Stimulated activated CD4-positive, alpha-beta T cell treated with anti-CD3 and anti-CD28 coated beads, Interleukin-15, amount 100 ng/mL, for 48 hours (primary cell): Measurements from ENCODE around the gene NPC1.
"Not testable (repeated sequence)": the region's sequence is repeated elsewhere in the genome, so short reads cannot be mapped to it uniquely, and the experiment has no call there.

Experiments
- DNase-seq, 2 donors: peaks; one replicate each; pipeline ENCODE4 v3.0.0-alpha.2; 2020; ENCODE audit warnings: low read depth in 2 of 2

The NPC1 gene

DNA sequence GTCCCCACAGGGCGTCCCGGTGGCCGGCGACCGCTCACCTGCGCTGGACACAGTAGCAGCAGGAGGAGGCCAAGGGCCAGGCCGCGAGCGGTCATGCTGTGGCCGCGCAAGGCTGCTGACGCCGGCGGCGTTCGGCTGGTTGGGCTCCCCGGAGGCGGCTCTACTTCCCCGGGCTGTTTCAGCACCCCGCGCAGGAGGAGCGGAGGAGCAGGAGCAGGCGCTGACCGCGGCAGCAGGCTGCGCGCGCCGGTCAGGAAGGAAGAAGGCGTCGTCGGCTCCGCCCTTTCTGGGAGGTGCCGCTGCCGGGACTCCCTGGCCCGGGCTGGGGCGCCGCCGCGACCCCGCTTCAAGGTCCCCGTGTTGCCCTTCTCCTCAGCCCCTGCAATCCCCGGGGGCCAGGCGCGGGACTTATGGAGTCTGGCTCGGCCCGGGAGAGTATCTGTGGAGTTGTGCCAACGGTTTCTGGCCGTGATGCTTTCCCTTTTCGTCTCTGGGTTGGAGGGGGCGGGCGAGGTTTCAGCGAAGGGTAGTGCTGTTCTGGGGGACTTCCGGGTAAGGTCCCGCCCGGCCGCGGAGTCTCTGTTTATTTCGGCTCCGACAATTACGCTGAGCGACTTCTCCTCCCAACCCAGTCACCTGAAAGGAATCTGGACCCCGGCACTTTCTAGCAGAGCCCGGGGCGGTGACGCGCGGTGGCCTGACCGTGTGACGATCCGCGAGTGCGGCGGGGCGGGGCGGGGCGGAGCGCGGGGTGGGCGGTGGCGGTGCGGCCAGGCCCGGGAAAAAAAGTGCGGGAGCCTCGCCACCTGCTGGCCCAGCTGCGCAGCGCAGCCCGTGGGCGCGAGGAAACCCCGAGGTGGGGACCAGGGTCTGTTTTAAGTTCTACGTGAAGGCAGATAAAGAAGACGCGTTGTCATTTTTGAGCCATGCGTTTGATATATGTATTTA, at the start of gene NPC1:
Gene NPC1, minus strand, starts transcription at position 258 of the 948 bp plus-strand sequence. Its CDS starts 163 bp downstream, at position 95.
- peak; percentile 83 to 89 for DNase-seq

- no peak for DNase-seq
Observed at GRCh38 chr18:23636071-23636399, 49.7 kb upstream of the NPC1 start.

GRCh38 chr18:23635283-23636070, 49.2 kb upstream of the NPC1 start:
- DNase-seq, result no peak

- DNase-seq, result no peak
Observed at GRCh38 chr18:23634692-23635091, 48.4 kb upstream of the NPC1 start.

- no peak for DNase-seq
Observed at GRCh38 chr18:23632615-23633014, 46.3 kb upstream of the NPC1 start.

DNA sequence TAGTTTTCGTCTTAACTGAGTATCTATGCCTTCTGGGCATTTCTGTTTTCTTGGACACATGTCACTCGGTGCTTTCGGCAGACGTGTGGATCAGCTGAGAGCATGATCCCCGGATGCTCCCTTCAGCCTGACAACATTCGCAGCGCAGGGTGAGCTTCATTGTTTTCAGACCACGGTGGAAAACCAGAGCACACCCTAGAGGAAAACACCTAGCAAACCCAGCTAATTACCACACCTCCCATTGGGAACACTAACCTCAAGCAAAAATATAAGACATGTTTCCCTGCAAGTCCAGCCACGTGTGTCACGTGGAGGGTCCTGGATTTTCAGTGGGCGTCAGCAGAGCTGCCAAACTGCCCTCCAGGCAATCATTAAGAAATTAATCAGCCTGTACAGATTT, 45.4 kb upstream of the NPC1 start:
- no peak for DNase-seq

- no peak for DNase-seq
Observed at GRCh38 chr18:23631312-23631711, 45.0 kb upstream of the NPC1 start.

DNA sequence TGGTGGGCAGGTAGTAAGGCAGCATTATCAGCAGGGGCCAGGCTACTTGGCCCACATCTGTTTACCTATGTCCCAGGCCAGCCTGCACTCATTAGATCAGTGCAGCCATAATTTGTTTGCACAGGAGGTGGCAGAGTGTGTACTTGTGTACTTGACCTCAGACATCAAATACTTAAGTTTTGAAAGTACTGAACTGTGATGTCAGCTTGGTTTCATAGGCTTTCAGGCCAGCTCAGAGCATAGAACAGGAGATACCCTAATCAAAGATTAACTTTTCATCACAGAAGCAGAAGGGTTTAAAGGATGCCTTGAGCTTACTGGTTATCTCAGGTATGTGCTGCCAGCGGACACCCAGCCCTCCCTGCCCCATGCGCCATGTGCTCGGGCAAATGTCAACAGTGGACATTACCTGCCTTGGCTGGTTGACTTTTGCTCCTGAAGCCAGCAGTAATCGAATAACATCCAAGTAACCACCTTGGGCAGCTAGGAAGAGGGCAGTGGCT, 43.2 kb upstream of the NPC1 start:
- DNase-seq, result no peak

GRCh38 chr18:23627970-23628369, 41.7 kb upstream of the NPC1 start:
- no peak for DNase-seq

DNA sequence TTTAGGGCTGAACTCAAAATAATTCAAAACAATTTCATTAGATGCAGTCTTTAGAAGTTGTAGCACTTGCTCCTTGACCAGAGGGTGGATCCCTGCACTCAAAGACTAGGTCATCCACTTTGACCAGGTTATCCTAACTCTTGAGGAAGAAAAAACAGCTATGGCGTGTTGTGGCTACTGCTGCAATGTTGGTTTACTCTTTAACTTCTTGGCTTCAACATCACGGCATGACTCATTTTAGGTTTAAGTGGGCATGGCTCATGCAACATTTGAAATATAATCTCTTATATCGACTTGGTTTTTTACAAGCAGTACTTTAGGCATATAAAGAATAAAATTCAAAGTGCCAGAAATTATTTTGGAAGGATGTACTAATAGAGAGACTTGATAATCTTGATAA, 41.0 kb upstream of the NPC1 start:
- DNase-seq, result no peak

DNA sequence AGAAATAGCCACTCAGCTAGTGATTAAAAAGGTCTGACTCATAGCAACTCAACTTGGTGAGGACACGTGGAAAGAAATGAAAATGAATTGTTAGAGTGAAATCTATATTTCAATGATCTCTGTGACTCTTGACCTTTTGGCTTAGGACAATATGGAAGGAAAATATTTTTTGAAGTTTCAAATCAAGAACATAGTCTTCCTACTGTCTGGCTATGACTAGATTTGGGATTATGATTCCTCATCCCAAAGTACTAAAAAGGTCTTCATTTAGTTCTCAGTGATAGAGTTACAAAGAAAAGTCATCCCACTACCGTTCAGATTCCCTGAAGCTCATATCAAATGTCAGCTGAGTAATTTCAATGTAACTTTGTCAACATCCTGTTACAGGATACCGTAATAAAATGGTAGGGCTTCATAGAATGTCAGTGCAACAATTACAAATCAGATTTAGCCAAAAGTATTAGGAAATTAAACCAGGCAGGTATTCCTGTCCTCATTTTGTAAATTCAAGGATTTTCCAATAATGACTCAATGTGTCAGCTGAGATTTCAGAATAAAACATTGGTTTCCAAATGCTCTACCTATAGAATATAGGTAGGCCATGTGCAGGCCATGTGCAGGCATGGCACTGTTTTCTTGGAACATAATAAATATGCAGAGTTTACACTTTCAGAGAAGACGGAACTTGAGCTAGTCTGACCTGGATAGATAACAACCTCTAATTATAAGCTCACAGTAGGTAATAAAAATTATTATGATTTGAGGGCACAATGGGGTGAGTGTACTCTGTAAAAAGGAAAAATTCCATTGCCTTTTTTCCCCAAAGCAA, 40.4 kb upstream of the NPC1 start:
- DNase-seq, result no peak

DNA sequence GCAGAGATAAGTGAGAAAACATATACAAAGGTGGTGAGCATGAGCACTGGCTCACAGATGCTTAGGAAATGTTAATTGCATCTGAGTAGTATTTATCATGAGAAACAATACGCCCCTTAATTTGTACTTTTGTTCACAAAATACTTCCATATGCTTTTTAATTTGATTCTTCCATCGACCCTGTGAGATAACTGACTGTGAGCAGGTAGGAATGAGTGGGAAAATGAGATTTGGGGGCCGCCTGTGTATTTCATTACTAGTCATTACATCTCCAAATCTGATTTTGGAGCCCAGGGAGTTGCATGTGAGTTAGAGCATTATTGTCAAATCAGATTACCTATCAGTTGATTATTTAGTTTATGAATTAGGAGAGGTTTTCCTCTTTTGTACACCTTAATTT, 36.7 kb upstream of the NPC1 start:
- DNase-seq, result no peak

- no peak for DNase-seq
Observed at GRCh38 chr18:23619388-23619881, 33.1 kb upstream of the NPC1 start.

DNA sequence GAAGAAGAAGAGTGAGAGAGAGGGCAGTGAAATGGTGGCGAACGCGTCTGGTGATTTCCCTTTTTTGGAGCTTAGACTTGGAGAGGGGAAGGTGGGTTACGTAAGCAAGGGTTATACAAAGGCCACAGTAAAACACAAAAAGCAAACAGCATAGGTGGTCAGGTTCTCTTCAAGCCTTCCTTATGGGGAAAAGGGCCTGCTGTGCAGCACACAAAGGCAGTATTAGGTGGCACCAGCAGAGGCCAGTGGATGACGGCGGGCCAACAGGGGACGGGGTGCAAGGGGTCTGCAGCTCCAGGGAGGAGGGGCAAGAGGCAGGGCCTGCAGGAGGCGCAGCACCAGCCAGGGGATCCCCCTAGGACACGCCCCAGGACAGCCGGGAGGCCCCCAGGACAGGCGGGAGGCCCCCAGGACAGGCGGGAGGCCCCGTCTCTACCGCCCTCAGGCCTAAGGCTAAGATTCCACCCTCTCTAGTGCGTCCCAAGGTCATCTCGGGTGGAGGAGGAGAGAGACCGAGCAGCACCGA, 32.6 kb upstream of the NPC1 start:
- no peak for DNase-seq

GRCh38 chr18:23617412-23618014, 31.2 kb upstream of the NPC1 start:
- DNase-seq, result no peak

GRCh38 chr18:23616258-23616657, 30.0 kb upstream of the NPC1 start:
- DNase-seq, result no peak

DNA sequence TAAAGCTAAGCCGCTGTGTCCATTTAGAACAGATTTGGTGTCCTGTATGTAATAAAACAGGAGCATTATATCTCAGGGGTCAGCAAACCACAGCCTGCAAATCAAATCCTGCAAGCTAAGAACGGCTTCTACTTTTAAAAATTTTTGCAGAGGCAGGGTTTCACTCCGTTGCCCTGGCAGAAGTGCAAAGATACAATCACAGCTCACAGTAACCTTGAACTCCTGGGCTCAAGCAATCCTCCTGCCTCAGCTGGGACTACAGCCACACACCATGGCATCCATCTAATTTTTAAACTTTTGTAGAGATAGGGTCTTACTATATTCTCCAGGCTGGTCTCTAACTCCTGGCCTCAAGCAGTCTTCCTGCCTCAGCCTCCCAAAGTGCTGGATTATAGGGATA, 28.6 kb upstream of the NPC1 start:
- no peak for DNase-seq

DNA sequence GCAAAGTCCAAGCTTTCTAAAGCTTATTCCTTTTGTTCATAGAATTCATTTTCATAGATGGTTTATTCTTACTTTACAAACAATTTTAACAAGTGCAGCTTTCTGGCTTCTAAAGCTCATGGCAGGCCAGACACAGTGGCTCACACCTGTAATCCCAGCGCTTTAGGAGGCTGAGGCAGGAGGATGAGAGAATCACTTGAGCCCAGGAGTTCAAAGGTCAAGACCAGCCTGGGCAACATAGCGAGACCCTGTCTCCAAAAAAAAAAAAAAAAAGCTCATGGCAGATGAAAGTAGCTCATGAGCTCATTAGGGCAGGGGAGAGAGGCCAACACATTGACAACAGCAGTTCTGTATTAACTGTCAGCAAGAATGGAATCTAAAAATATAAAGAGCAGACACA, 28.1 kb upstream of the NPC1 start:
- DNase-seq, result no peak

- DNase-seq, result not testable (repeated sequence)
Observed at GRCh38 chr18:23613091-23613475, 26.8 kb upstream of the NPC1 start.

DNA sequence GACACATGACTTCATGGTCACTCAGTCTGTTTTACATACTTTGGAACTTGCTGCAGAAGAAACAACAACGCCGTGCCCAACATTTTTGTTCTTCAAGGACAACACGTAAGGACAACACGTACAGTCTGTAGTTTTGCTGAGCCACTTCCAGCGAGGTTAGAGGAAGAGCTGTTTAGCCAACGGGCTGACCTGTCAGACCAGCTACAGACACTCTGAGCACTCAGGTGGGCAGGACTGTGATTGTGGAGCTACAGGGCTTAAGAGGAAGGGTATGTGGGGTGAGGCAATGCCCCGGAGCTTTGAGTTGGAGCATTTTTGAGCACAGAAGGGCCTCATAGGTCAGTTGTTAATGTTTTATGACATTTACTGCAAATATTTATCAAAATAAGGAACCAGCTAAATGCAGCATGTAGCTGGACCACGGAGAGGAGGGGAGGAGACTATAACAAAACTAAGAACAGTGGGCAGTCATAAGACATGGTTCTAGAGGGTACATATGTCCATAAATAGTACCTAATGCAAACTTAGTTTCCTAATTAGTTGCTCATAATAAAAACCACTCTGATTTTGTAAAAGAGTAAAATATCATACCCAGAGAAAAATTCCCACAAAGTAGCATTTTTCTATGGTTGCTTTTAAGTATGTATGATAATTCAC, 26.3 kb upstream of the NPC1 start:
- no peak for DNase-seq
